GM18511 (cell line): ENCODE measurements around the gene RND1.
"Not testable (repeated sequence)": the region's sequence is repeated elsewhere in the genome, so short reads cannot be mapped to it uniquely, and the experiment has no call there.

Source experiments
- ATAC-seq: cut with Tn5 transposase; IDR thresholded peaks from one replicate; pipeline ENCODE4 v1.9.1; 2021; ENCODE audit warnings: mild to moderate bottlenecking, moderate library complexity; ENCODE audit not compliant: unreplicated experiment

Gene RND1

GRCh38 chr12:48865281-48866051 is at the start of gene RND1:
RND1 (minus strand) TSS chr12:48865870; CDS start chr12:48865767, 103 bp downstream.
- ATAC-seq, result peak; percentile 92

GRCh38 chr12:48910196-48910595 is 44.5 kb upstream of the RND1 start:
- ATAC-seq, result no peak

GRCh38 chr12:48909698-48910097 is 44.0 kb upstream of the RND1 start:
- not testable (repeated sequence) for ATAC-seq

- ATAC-seq, result no peak
Measured at GRCh38 chr12:48907245-48907644, 41.6 kb upstream of the RND1 start.

- ATAC-seq, result peak; percentile 84
Measured at GRCh38 chr12:48903982-48904411, 38.3 kb upstream of the RND1 start.

GRCh38 chr12:48903363-48903981 is 37.8 kb upstream of the RND1 start:
- ATAC-seq, result peak; percentile 18

- peak; percentile 68 for ATAC-seq
Measured at GRCh38 chr12:48901278-48901677, 35.6 kb upstream of the RND1 start.

GRCh38 chr12:48899651-48900050 is 34.0 kb upstream of the RND1 start:
- no peak for ATAC-seq

GRCh38 chr12:48894271-48894670 is 28.6 kb upstream of the RND1 start:
- no peak for ATAC-seq

GRCh38 chr12:48890657-48891418 is 25.2 kb upstream of the RND1 start:
- ATAC-seq, result peak; percentile 67

- no peak for ATAC-seq
Measured at GRCh38 chr12:48889679-48890078, 24.0 kb upstream of the RND1 start.

- no peak for ATAC-seq
Measured at GRCh38 chr12:48883305-48884161, 17.9 kb upstream of the RND1 start.

GRCh38 chr12:48882972-48883304 is 17.3 kb upstream of the RND1 start:
- ATAC-seq, result no peak

- ATAC-seq, result no peak
Measured at GRCh38 chr12:48882315-48882687, 16.6 kb upstream of the RND1 start.

GRCh38 chr12:48881686-48882314 is 16.1 kb upstream of the RND1 start:
- no peak for ATAC-seq

- ATAC-seq, result no peak
Measured at GRCh38 chr12:48880647-48881046, 15.0 kb upstream of the RND1 start.

GRCh38 chr12:48878548-48878947 is 12.9 kb upstream of the RND1 start:
- no peak for ATAC-seq

- no peak for ATAC-seq
Measured at GRCh38 chr12:48875944-48876515, 10.4 kb upstream of the RND1 start.

- ATAC-seq, result not testable (repeated sequence)
Measured at GRCh38 chr12:48873534-48873933, 7.9 kb upstream of the RND1 start.

- ATAC-seq, result no peak
Measured at GRCh38 chr12:48873096-48873495, 7.4 kb upstream of the RND1 start.
